T-helper 2 cell treated with Interferon-gamma antibody and Interleukin-4, amounts not matched to agents 100 ng/mL and 5 ng/mL, for 36 hours (primary cell): Measurements from ENCODE around the gene CES2. TPM values are rescaled to one million over a fixed set of nuclear protein-coding genes. Genes with fewer than 3 reads are reported as not detected.

Source experiments
- intact Hi-C: fragments of 100-400 bp; cut with micrococcal nuclease; formaldehyde crosslinking; loops from one replicate; pipeline ENCODE4 v1.15.1; 2023
- total RNA-seq: library from RNA; stranded (reverse); gene quantifications from 2 replicates; pipeline ENCODE4 v1.2.3, GENCODE V29; 2022

The CES2 gene
- total RNA-seq, 1 donor from 2014 or later, result 38.3 TPM

GRCh38 chr16:66950971-66951790 is 15.9 kb downstream of the CES2 start:
- intact Hi-C loops, result loop anchor here (5.0 to 10.0 kb wide), 2 partner anchors 64 to 326 kb away; partner anchors contain the start of gene PLEKHG4

DNA sequence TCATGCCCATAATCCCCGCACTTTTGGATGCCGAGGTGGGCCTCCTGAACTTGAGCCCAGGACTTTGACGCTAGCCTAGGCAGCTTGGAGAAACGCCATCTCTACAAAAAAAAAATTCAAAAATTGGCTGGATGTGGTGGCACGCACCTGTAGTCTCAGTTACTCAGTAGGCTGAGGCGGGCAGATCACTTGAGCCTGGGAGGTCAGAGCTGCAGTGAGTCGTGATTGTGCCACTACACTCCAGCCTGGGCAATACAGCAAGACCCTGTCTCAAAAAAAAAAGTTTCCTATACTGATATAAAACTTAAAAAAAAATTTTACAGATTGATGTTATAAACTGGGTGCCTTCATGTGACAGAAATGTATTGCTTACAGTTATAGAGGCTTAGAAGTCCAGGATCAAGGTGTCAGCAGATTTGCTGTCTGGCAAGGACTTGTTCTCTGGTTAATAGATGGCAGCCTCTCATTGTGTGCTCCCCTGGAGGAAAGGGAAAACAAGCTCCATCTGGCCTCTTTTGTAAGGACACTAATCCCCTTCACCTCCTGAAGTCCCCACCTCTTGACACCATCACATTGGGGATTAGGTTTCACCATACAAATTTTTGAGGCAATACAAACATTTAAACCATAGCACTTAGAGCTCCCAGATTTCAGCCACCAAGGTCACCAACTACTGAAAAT is 17.3 kb downstream of the CES2 start:
- intact Hi-C loops, result loop anchor here (5.0 to 10.0 kb wide), 2 partner anchors 62 to 325 kb away; partner anchors contain the start of gene PLEKHG4

GRCh38 chr16:66953462-66954096 is 18.3 kb downstream of the CES2 start:
- intact Hi-C loops, result loop anchor here (1.0 to 10.0 kb wide), 4 partner anchors 24 to 324 kb away; partner anchors contain the start of gene PLEKHG4

DNA sequence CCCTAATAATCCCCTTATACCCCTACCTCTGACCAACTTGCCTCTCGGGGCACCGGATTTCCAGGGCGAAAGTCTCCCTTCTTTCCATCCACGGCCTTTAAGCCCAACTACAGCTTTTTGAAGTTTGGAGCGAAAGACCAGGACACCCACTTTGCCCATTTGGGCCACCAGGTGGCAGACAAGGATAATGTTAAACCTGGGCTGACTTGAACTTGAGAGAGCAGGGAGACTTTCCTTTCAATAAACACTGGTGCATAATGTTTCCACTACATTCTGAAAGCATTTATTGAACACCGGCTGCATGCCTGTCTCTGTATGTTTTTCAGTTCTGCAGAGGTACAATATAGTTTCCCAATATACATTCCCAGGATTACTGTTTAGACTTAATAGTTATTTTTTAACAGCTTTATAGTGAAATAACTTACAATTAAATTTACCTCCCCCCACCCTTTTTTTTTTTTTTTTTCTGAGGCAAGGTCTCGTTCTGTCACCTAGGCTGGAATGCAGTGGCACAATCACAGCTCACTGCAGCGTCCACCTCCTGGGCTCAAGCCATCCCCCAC is 18.9 kb downstream of the CES2 start:
- intact Hi-C loops, result loop anchor here (1.0 to 10.0 kb wide), 4 partner anchors 23 to 323 kb away; partner anchors contain the start of gene PLEKHG4

- intact Hi-C loops, result loop anchor here (10.0 kb wide), 1 partner anchor 59 kb away; no protein-coding TSS in a partner anchor
Measured at GRCh38 chr16:66955363-66956153, 20.2 kb downstream of the CES2 start.

- intact Hi-C loops, result loop anchor here (10.0 kb wide), 1 partner anchor 59 kb away; no protein-coding TSS in a partner anchor
Measured at GRCh38 chr16:66956154-66956457, 20.8 kb downstream of the CES2 start.

GRCh38 chr16:66958857-66959703 is 23.8 kb downstream of the CES2 start:
- intact Hi-C loops, result loop anchor here (10.0 kb wide), 1 partner anchor 56 kb away; no protein-coding TSS in a partner anchor

DNA sequence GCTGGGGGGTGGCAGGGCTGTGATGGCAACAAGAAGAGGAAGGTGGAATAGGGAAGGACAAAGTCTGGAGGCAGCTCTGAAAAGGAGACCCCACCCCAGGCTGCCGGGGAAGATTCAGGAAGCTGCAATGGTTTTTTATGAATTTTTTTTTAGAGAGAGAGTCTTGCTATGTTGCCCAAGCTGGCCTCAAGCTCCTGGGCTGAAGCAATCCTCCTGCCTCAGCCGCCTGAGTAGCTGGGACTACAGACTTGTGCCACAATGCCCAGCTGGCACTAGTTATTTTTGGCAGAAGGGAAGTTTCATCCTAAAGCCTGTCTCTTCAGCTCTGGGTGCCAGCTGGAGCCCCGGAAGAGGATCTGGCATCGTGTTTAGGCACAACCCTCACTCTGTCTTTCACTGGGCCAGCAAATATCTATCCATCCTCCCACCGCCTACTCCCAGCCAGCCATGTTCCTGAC is 24.4 kb downstream of the CES2 start:
- intact Hi-C loops, result loop anchor here (5.0 to 10.0 kb wide), 2 partner anchors 55 to 198 kb away; partner anchors contain the start of genes FBXL8 and TRADD

DNA sequence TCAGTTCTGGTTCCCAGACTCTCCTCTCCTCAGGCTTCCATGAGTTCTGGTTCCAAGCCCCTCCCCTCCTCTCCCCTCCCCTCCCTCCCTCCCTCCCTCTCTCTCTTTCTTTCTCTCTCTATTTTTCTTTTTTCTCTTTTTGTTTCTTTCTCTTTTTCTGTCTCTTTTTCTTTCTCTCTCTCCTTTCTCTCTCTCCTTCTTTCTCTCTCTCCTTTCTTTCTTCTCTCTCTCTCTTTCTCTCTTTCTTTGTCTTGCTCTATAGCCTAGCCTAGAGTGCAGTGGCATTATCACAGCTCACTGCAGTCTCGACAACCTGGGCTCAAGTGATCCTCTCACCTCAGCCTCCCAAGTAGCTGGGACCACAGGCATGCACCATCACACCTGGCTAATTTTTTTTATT is 25.0 kb downstream of the CES2 start:
- intact Hi-C loops, result loop anchor here (5.0 kb wide), 1 partner anchor 197 kb away; the partner anchor contains the start of genes FBXL8 and TRADD

GRCh38 chr16:66961065-66961744 is 25.9 kb downstream of the CES2 start, which contains the start of gene CES3:
Gene CES3, plus strand, starts transcription at chr16:66961266. Its CDS starts 42 bp downstream, at chr16:66961308.
- intact Hi-C loops, result loop anchor here (5.0 kb wide), 1 partner anchor 196 kb away; the partner anchor contains the start of genes FBXL8 and TRADD

DNA sequence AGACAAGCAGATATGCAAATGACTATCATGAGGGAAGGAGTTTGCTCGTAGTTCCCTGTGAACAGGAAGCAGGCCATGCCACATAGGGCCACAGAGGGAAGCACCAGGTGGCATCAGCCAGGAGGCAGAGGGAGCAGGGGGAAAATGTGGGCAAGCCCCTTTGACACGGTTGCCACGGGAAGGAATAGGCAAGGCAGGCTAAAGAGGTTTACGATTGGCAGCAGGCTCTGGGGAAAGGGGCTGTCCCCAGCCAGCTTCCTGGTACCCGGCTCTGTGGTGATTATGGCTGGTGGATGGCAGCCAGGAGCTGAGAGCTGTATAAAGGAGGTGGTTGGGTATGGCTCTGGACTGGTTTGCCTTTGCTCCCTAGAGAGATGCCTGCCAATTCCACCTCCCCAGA is 26.6 kb downstream of the CES2 start:
- intact Hi-C loops, result loop anchor here (5.0 kb wide), 1 partner anchor 195 kb away; the partner anchor contains the start of genes FBXL8 and TRADD

- intact Hi-C loops, result loop anchor here (5.0 kb wide), 1 partner anchor 193 kb away; the partner anchor contains the start of genes FBXL8 and TRADD
Measured at GRCh38 chr16:66964049-66964448, 28.7 kb downstream of the CES2 start.

- intact Hi-C loops, result no loop called here
Measured at GRCh38 chr16:66968847-66969246, 33.5 kb downstream of the CES2 start.

DNA sequence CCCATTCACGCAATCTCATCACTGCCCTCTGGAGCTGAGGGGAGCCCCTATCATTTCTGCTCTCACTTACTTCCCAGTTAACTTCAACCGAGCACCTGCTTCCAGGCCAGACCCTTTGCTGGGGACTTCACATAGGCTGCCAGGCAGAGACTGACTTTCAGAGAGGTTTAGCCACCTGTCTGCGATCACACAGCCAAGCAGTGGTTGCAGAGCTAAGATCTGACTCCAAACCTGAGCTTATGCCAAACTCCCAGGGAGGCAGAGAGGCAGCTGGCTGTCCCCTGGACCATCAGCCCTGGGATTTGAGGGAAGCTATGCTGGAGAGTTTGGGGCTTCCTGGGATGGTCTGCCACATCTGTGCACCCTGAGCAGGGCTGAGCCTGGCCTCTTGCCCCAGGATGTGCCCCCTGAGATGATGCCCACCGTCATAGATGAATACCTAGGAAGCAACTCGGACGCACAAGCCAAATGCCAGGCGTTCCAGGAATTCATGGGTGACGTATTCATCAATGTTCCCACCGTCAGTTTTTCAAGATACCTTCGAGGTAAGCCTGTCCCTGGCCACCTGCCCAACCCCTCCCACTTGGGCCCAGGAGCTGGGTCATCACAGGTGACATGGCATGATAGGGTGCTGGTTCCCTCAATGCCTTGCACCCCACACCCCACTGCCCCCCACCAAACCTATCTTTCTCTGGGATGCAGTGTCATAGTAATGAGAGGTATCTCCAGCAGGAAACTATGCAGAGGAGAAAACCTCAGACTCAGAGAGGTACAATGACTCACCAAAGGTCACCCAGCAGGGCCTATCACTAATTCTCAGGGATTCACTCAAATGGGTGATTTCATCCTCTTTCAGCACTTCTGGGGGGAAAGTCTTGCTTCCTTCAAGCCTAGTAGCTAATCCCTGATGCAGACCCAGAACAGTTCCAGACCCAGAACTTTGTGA is 35.7 kb downstream of the CES2 start:
- intact Hi-C loops, result no loop called here

DNA sequence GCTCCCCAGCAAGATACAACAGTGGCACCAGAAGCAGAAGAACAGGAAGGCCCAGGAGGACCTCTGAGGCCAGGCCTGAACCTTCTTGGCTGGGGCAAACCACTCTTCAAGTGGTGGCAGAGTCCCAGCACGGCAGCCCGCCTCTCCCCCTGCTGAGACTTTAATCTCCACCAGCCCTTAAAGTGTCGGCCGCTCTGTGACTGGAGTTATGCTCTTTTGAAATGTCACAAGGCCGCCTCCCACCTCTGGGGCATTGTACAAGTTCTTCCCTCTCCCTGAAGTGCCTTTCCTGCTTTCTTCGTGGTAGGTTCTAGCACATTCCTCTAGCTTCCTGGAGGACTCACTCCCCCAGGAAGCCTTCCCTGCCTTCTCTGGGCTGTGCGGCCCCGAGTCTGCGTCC is 37.7 kb downstream of the CES2 start:
- intact Hi-C loops, result no loop called here

DNA sequence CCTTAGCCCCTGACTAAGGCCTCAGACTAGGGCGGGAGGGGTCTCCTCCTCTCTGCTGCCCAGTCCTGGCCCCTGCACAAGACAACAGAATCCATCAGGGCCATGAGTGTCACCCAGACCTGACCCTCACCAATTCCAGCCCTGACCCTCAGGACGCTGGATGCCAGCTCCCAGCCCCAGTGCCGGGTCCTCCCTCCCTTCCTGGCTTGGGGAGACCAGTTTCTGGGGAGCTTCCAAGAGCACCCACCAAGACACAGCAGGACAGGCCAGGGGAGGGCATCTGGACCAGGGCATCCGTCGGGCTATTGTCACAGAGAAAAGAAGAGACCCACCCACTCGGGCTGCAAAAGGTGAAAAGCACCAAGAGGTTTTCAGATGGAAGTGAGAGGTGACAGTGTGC is 38.4 kb downstream of the CES2 start:
- intact Hi-C loops, result no loop called here
